Measurements from ENCODE around the gene PIM3.

DNA sequence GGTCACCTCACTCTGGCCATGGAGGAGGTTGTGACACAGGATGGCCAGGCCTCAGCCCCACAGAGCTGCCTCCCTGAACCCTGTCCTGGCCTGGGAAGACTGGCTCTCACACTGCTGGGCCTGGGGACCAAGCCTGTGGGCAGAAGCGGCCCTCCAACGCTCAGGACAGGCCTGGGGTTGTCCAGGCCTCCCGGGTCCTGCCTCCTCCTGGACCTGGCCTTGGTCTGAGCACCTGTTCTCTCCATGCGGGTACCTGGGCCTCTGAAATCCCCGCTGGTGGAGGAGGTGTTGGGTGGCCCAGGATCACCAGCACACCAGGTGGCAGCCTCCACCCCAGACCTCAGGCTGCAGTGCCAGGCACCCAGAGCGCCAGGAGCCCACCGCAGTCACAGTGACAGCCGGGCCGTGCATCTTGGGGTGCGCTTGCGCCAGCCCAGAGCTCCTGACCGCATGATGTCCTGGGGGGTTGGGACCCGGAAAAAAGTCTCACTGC lies 16.1 kb upstream of the PIM3 start:
- TF ChIP-seq, protein P1, sequence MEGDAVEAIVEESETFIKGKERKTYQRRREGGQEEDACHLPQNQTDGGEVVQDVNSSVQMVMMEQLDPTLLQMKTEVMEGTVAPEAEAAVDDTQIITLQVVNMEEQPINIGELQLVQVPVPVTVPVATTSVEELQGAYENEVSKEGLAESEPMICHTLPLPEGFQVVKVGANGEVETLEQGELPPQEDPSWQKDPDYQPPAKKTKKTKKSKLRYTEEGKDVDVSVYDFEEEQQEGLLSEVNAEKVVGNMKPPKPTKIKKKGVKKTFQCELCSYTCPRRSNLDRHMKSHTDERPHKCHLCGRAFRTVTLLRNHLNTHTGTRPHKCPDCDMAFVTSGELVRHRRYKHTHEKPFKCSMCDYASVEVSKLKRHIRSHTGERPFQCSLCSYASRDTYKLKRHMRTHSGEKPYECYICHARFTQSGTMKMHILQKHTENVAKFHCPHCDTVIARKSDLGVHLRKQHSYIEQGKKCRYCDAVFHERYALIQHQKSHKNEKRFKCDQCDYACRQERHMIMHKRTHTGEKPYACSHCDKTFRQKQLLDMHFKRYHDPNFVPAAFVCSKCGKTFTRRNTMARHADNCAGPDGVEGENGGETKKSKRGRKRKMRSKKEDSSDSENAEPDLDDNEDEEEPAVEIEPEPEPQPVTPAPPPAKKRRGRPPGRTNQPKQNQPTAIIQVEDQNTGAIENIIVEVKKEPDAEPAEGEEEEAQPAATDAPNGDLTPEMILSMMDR (IDR thresholded peaks at IDR 0.05; ENCODE audit: insufficient read depth, low read length, poor library complexity, severe bottlenecking): no peak
- TF ChIP-seq EZH2phosphoT487 (conservative IDR thresholded peaks at IDR 0.05; ENCODE audit: low read length): no peak

Data from SU-DHL-6 (cell line).